CD8-positive, alpha-beta memory T cell (primary cell): ENCODE results near the gene OPTC. TPM values are rescaled to one million over a fixed set of nuclear protein-coding genes. Genes with fewer than 3 reads are reported as not detected.

ENCODE experiments used
- CTCF ChIA-PET: fragments of 350-600 bp; sonication (Branson Sonifier 250); formaldehyde crosslinking; loops from one replicate; lab custom pipeline; 2021; ENCODE audit warnings: antibody characterized with exemption; lab: Charles Lee
- POLR2A ChIA-PET: fragments of 350-600 bp; sonication (Branson Sonifier 250); formaldehyde crosslinking; loops from one replicate; lab custom pipeline; 2021; ENCODE audit warnings: antibody characterized with exemption; lab: Charles Lee
- DNase-seq, 5 donors: peaks; one replicate each; pipeline versions ENCODE4 v3.0.0 to v3.0.0-alpha.2; 2020 to 2022; ENCODE audit warnings: mixed read lengths in 1 of 5
- H3K27ac ChIP-seq: one replicate; pipeline ENCODE4 v1.7.0; 2013; ENCODE audit warnings: low read depth, mild to moderate bottlenecking, low read length, moderate library complexity
- H3K27me3 ChIP-seq: 2 replicates; pipeline ENCODE4 v1.7.0; 2013; ENCODE audit warnings: low read length, mild to moderate bottlenecking; ENCODE audit not compliant: insufficient read depth, poor library complexity, severe bottlenecking
- H3K36me3 ChIP-seq: 2 replicates; pipeline ENCODE4 v1.7.0; 2013; ENCODE audit warnings: mild to moderate bottlenecking, low read length, moderate library complexity; ENCODE audit not compliant: insufficient read depth
- H3K4me1 ChIP-seq: 2 replicates; pipeline ENCODE4 v1.7.0; 2013; ENCODE audit warnings: mild to moderate bottlenecking, low read length, moderate library complexity; ENCODE audit not compliant: insufficient read depth
- H3K4me3 ChIP-seq: 2 replicates; pipeline ENCODE4 v1.7.0; 2013; ENCODE audit warnings: mild to moderate bottlenecking, low read length
- H3K9me3 ChIP-seq: 2 replicates; pipeline ENCODE4 v1.7.0; 2013; ENCODE audit warnings: mild to moderate bottlenecking, low read length
- H3K27ac Mint-ChIP-seq, 8 donors: one replicate each; pipeline ENCODE4 v1.8.0; 2020 to 2021; ENCODE audit warnings: mixed read lengths in 8 of 8, mild to moderate bottlenecking in 6 of 8, inconsistent platforms in 3 of 8, moderate library complexity in 3 of 8
- H3K27me3 Mint-ChIP-seq, 2 donors: one replicate each; pipeline ENCODE4 v1.8.0; 2020 to 2021; ENCODE audit warnings: mixed read lengths in 2 of 2, mild to moderate bottlenecking in 1 of 2, moderate library complexity in 1 of 2
- H3K36me3 Mint-ChIP-seq, 3 donors: one replicate each; pipeline ENCODE4 v1.8.0; 2020 to 2021; ENCODE audit warnings: mixed read lengths in 3 of 3, inconsistent platforms in 1 of 3, mild to moderate bottlenecking in 1 of 3
- H3K4me1 Mint-ChIP-seq, 3 donors: one replicate each; pipeline ENCODE4 v1.8.0; 2020 to 2021; ENCODE audit warnings: mixed read lengths in 3 of 3, inconsistent platforms in 1 of 3, mild to moderate bottlenecking in 1 of 3
- H3K4me3 Mint-ChIP-seq, 7 donors: one replicate each; pipeline ENCODE4 v1.8.0; 2020 to 2021; ENCODE audit warnings: mixed read lengths in 7 of 7, mild to moderate bottlenecking in 6 of 7, moderate library complexity in 4 of 7, inconsistent platforms in 2 of 7
- H3K9me3 Mint-ChIP-seq, 5 donors: one replicate each; pipeline ENCODE4 v1.8.0; 2020 to 2022; ENCODE audit warnings: mixed read lengths in 5 of 5, mild to moderate bottlenecking in 3 of 5, moderate library complexity in 2 of 5, inconsistent platforms in 1 of 5
- polyA plus RNA-seq: library from polyadenylated mRNA; unstranded; fragments of 300-500 nt; fragmentation: Illumina TruSeq; gene quantifications from one replicate; pipeline ENCODE4 v1.2.3, GENCODE V29; 2021
- total RNA-seq, 2 experiments: library from RNA; stranded (reverse); gene quantifications; one replicate each; pipeline ENCODE4 v1.2.3, GENCODE V29; 2021

Gene OPTC
- total and polyA plus RNA-seq, 3 experiments from 2014 or later: not detected

DNA sequence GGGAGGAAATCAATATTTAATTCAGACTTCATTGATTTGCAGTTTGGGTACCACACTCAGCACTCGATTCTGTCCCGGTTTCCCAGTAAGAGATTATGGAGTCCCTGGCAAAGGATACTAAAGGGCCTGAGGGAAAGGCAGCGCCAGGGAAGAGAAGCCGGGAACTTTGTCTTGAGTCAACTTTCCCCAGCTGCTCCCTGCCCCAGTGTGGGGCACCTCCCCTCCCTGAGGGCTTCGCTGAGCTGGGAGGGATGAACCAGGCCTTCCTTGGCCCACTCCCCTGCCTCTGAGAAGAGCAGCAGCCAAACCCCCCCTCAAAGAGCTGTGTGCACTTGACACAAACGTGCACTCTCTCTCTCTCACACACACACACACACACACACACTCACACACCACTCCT is 32.6 kb downstream of the OPTC start:
- no peaks in the 10 kb centered on the region for H3K4me1 ChIP-seq
- H3K27ac ChIP-seq: no peak overlapping the region
- H3K9me3 ChIP-seq: no peaks in the 10 kb centered on the region
- peaks cover 0 to 2% (median 0%) of the 10 kb centered on the region in 3 donors for H3K36me3 Mint-ChIP-seq
- H3K27me3 Mint-ChIP-seq: no peaks in the 10 kb centered on the region
- H3K9me3 Mint-ChIP-seq: no peaks in the 10 kb centered on the region
- H3K27ac Mint-ChIP-seq: no peak overlapping the region
- no peaks in the 10 kb centered on the region for H3K27me3 ChIP-seq
- H3K4me3 Mint-ChIP-seq: no peak overlapping the region
- POLR2A ChIA-PET: no interaction called here
- no peak for DNase-seq
- no peak overlapping the region for H3K4me3 ChIP-seq
- CTCF ChIA-PET: interaction anchor here (1.1 kb wide), 1 partner anchor 175 kb away, joined by 3 read pairs; no protein-coding TSS in a partner anchor
- no peaks in the 10 kb centered on the region for H3K36me3 ChIP-seq
- H3K4me1 Mint-ChIP-seq: peaks cover 0 to 1% (median 0%) of the 10 kb centered on the region in 3 donors

DNA sequence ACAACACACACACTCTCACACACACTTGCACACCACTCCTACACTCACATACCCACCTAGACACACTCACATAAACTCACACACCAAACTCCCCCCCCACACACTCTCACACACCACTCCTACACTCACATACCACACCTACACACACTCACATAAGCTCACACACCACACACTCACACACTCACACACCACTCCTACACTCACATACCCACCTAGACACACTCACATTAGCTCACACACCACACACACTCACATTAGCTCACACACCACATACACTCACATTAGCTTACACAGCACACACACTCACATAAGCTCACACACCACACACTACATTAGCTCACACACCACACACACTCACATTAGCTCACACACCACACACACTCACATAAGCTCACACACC is 33.1 kb downstream of the OPTC start:
- DNase-seq: no peak
- no peak overlapping the region for H3K4me3 Mint-ChIP-seq
- CTCF ChIA-PET: interaction anchor here (1.1 kb wide), 1 partner anchor 174 kb away, joined by 3 read pairs; no protein-coding TSS in a partner anchor
- no peaks in the 10 kb centered on the region for H3K27me3 Mint-ChIP-seq
- Histone ChIP-seq H3K4me1 (no peaks in the 10 kb centered on the region), H3K9me3 (no peaks in the 10 kb centered on the region), H3K36me3 (no peaks in the 10 kb centered on the region), H3K4me3 (no peak overlapping the region), H3K27ac (no peak overlapping the region), H3K27me3 (no peaks in the 10 kb centered on the region)
- H3K9me3 Mint-ChIP-seq: no peaks in the 10 kb centered on the region
- H3K27ac Mint-ChIP-seq: peak overlapping the region in 1 of 8 donors; percentile 61
- H3K4me1 Mint-ChIP-seq: peaks cover 0 to 1% (median 0%) of the 10 kb centered on the region in 3 donors
- peaks cover 0 to 2% (median 0%) of the 10 kb centered on the region in 3 donors for H3K36me3 Mint-ChIP-seq
- POLR2A ChIA-PET: no interaction called here

DNA sequence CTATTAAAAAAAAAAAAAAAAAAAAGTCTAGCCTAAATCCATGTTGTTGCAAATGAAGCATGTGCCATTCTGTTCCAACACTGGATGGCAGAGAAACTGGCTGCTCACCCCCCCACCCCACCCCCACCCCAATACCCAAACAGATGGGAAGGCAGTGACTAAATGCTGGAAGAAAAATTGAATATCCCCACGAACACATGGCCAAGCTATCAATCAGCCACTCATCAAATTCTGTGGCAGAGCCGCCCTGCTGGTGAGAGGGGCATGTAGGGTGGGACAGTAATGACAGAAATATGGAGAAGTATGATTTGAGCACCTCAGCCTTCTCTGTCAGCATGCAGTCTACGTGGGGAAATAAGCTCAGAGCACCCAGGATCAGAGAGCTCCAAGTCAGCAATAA is 34.1 kb downstream of the OPTC start:
- CTCF ChIA-PET: interaction anchor here (0.9 kb wide), 1 partner anchor 261 kb away, joined by 4 read pairs; no protein-coding TSS in a partner anchor
- Histone ChIP-seq H3K4me3 (no peak overlapping the region), H3K27ac (no peak overlapping the region), H3K27me3 (no peaks in the 10 kb centered on the region), H3K36me3 (no peaks in the 10 kb centered on the region), H3K9me3 (no peaks in the 10 kb centered on the region), H3K4me1 (no peaks in the 10 kb centered on the region)
- H3K9me3 Mint-ChIP-seq: no peaks in the 10 kb centered on the region
- no peak for DNase-seq
- no peak overlapping the region for H3K4me3 Mint-ChIP-seq
- peaks cover 0 to 2% (median 0%) of the 10 kb centered on the region in 3 donors for H3K36me3 Mint-ChIP-seq
- H3K27ac Mint-ChIP-seq: no peak overlapping the region
- no peaks in the 10 kb centered on the region for H3K27me3 Mint-ChIP-seq
- POLR2A ChIA-PET: no interaction called here
- H3K4me1 Mint-ChIP-seq: peaks cover 0 to 1% (median 0%) of the 10 kb centered on the region in 3 donors

- DNase-seq: no peak
- peaks cover 0 to 2% (median 0%) of the 10 kb centered on the region in 3 donors for H3K36me3 Mint-ChIP-seq
- no peaks in the 10 kb centered on the region for H3K27me3 ChIP-seq
- H3K4me3 ChIP-seq: no peak overlapping the region
- H3K4me1 Mint-ChIP-seq: peaks cover 0 to 1% (median 0%) of the 10 kb centered on the region in 3 donors
- ChIA-PET POLR2A (no interaction called here), CTCF (no interaction called here)
- H3K36me3 ChIP-seq: no peaks in the 10 kb centered on the region
- H3K9me3 ChIP-seq: no peaks in the 10 kb centered on the region
- no peak overlapping the region for H3K4me3 Mint-ChIP-seq
- H3K27ac Mint-ChIP-seq: peak overlapping the region in 1 of 8 donors; percentile 85
- H3K27ac ChIP-seq: no peak overlapping the region
- no peaks in the 10 kb centered on the region for H3K27me3 Mint-ChIP-seq
- H3K4me1 ChIP-seq: no peaks in the 10 kb centered on the region
- H3K9me3 Mint-ChIP-seq: no peaks in the 10 kb centered on the region
Measured at GRCh38 chr1:203528976-203529835, 35.3 kb downstream of the OPTC start.

DNA sequence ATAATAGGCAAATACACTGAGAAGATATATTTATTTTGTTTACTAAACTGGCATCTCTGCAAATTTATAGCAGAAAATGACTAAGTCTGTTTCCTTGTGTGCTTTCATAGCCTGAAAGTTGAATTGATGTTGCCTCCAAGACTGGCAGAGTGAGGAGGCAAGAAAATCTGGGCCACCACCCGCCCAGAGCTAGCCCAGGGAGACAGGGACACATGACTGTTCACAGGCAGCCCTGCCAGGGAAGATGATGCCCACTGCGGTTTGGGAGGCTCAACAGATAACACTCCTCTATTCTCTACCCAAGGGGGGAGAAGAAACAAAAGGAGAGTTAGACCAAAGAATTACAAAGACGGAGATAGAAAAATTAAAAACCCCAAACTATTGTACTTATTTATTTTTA is 37.1 kb downstream of the OPTC start:
- H3K9me3 ChIP-seq: no peaks in the 10 kb centered on the region
- Mint-ChIP-seq H3K4me1 (peaks cover 0 to 1% (median 0%) of the 10 kb centered on the region in 3 donors), H3K27me3 (no peaks in the 10 kb centered on the region), H3K4me3 (no peak overlapping the region), H3K27ac (no peak overlapping the region), H3K9me3 (no peaks in the 10 kb centered on the region), H3K36me3 (peaks cover 0 to 2% (median 0%) of the 10 kb centered on the region in 3 donors)
- H3K36me3 ChIP-seq: no peaks in the 10 kb centered on the region
- no peaks in the 10 kb centered on the region for H3K27me3 ChIP-seq
- POLR2A ChIA-PET: no interaction called here
- no peak overlapping the region for H3K27ac ChIP-seq
- no peaks in the 10 kb centered on the region for H3K4me1 ChIP-seq
- CTCF ChIA-PET: no interaction called here
- no peak overlapping the region for H3K4me3 ChIP-seq
- DNase-seq: no peak

GRCh38 chr1:203534012-203534411 is 40.1 kb downstream of the OPTC start:
- H3K9me3 Mint-ChIP-seq: no peaks in the 10 kb centered on the region
- ChIA-PET CTCF (no interaction called here), POLR2A (no interaction called here)
- DNase-seq: no peak
- H3K4me3 Mint-ChIP-seq: no peak overlapping the region
- H3K4me3 ChIP-seq: no peak overlapping the region
- no peaks in the 10 kb centered on the region for H3K4me1 ChIP-seq
- no peak overlapping the region for H3K27ac ChIP-seq
- H3K9me3 ChIP-seq: no peaks in the 10 kb centered on the region
- no peaks in the 10 kb centered on the region for H3K36me3 Mint-ChIP-seq
- H3K27me3 Mint-ChIP-seq: peaks cover 0 to 3% of the 10 kb centered on the region in 2 donors
- H3K36me3 ChIP-seq: no peaks in the 10 kb centered on the region
- H3K27ac Mint-ChIP-seq: no peak overlapping the region
- H3K4me1 Mint-ChIP-seq: peaks cover 1 to 18% (median 13%) of the 10 kb centered on the region in 3 donors
- no peaks in the 10 kb centered on the region for H3K27me3 ChIP-seq

DNA sequence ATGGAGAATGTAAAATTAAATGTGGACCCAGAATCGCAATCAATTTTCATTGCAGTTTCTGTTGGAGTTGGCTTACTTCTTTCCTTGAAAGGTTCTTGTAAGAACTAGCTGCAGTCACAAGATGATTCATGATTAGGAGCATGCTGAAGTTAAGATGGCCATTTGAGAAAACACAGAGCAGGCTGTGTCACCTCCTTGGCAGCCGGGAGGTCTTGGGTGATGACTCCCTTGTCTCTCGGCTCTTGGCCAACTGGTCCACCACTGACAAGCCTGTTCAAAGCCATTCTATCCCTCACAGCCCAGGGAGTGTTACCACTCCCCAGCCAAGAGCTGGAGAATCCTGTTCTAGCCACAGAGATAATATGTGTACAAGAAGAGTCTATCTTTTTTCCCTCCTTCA is 40.6 kb downstream of the OPTC start:
- Mint-ChIP-seq H3K4me1 (peaks cover under 1 to 18% (median 13%) of the 10 kb centered on the region in 3 donors), H3K27ac (peak overlapping the region in 2 of 8 donors; percentile 3 to 47), H3K9me3 (no peaks in the 10 kb centered on the region), H3K36me3 (no peaks in the 10 kb centered on the region), H3K4me3 (no peak overlapping the region), H3K27me3 (peaks cover 0 to 3% of the 10 kb centered on the region in 2 donors)
- no peaks in the 10 kb centered on the region for H3K4me1 ChIP-seq
- no peak overlapping the region for H3K27ac ChIP-seq
- no peak for DNase-seq
- POLR2A ChIA-PET: interaction anchor here (0.6 kb wide), 1 partner anchor 93 kb away, joined by 4 read pairs; no protein-coding TSS in a partner anchor
- no peaks in the 10 kb centered on the region for H3K9me3 ChIP-seq
- H3K27me3 ChIP-seq: no peaks in the 10 kb centered on the region
- no peak overlapping the region for H3K4me3 ChIP-seq
- no peaks in the 10 kb centered on the region for H3K36me3 ChIP-seq
- CTCF ChIA-PET: no interaction called here

- Histone ChIP-seq H3K27me3 (no peaks in the 10 kb centered on the region), H3K36me3 (no peaks in the 10 kb centered on the region), H3K9me3 (no peaks in the 10 kb centered on the region), H3K4me1 (no peaks in the 10 kb centered on the region), H3K4me3 (no peak overlapping the region), H3K27ac (no peak overlapping the region)
- Mint-ChIP-seq H3K27ac (no peak overlapping the region), H3K4me3 (no peak overlapping the region), H3K4me1 (peaks cover 0 to 18% (median 13%) of the 10 kb centered on the region in 3 donors), H3K36me3 (no peaks in the 10 kb centered on the region), H3K27me3 (peaks cover 0 to 3% of the 10 kb centered on the region in 2 donors), H3K9me3 (no peaks in the 10 kb centered on the region)
- no peak for DNase-seq
- ChIA-PET POLR2A (no interaction called here), CTCF (no interaction called here)
Measured at GRCh38 chr1:203536575-203536974, 42.6 kb downstream of the OPTC start.
